Measurements from ENCODE around the gene MAP3K2. TPM values are rescaled to one million over a fixed set of nuclear protein-coding genes. Genes with fewer than 3 reads are reported as not detected.
"Not testable (repeated sequence)": the region's sequence is repeated elsewhere in the genome, so short reads cannot be mapped to it uniquely, and the experiment has no call there.

Gene MAP3K2
- polyA plus RNA-seq, 3 donors: 23.9 to 30.7 (median 25.1) TPM

- peak in 1 of 11 donors; percentile 53 for DNase-seq (ENCODE audit: extremely low read depth in 1 of 11, low read depth in 9 of 11, low spot score in 4 of 11)
Measured at GRCh38 chr2:127410871-127411652, 23.3 kb upstream of the MAP3K2 start.

- not testable (repeated sequence) for DNase-seq (ENCODE audit: extremely low read depth in 1 of 11, low read depth in 9 of 11, low spot score in 4 of 11)
Measured at GRCh38 chr2:127409716-127410115, 21.9 kb upstream of the MAP3K2 start.

GRCh38 chr2:127408807-127409099 lies 21.0 kb upstream of the MAP3K2 start:
- DNase-seq (ENCODE audit: extremely low read depth in 1 of 11, low read depth in 9 of 11, low spot score in 4 of 11): no peak

GRCh38 chr2:127408004-127408806 lies 20.4 kb upstream of the MAP3K2 start:
- DNase-seq (ENCODE audit: extremely low read depth in 1 of 11, low read depth in 9 of 11, low spot score in 4 of 11): peak in 10 of 11 donors; percentile 65 to 87 (median 82)

GRCh38 chr2:127407661-127408003 lies 19.9 kb upstream of the MAP3K2 start:
- no peak for DNase-seq (ENCODE audit: extremely low read depth in 1 of 11, low read depth in 9 of 11, low spot score in 4 of 11)

GRCh38 chr2:127407091-127407490 lies 19.3 kb upstream of the MAP3K2 start:
- DNase-seq (ENCODE audit: extremely low read depth in 1 of 11, low read depth in 9 of 11, low spot score in 4 of 11): no peak

GRCh38 chr2:127406454-127406853 lies 18.7 kb upstream of the MAP3K2 start:
- no peak for DNase-seq (ENCODE audit: extremely low read depth in 1 of 11, low read depth in 9 of 11, low spot score in 4 of 11)

GRCh38 chr2:127405255-127405610 lies 17.5 kb upstream of the MAP3K2 start:
- no peak for DNase-seq (ENCODE audit: extremely low read depth in 1 of 11, low read depth in 9 of 11, low spot score in 4 of 11)

- DNase-seq (ENCODE audit: extremely low read depth in 1 of 11, low read depth in 9 of 11, low spot score in 4 of 11): no peak
Measured at GRCh38 chr2:127404466-127405254, 16.9 kb upstream of the MAP3K2 start.

- DNase-seq (ENCODE audit: extremely low read depth in 1 of 11, low read depth in 9 of 11, low spot score in 4 of 11): no peak
Measured at GRCh38 chr2:127403460-127403859, 15.7 kb upstream of the MAP3K2 start.

- DNase-seq (ENCODE audit: extremely low read depth in 1 of 11, low read depth in 9 of 11, low spot score in 4 of 11): no peak
Measured at GRCh38 chr2:127401757-127402695, 14.3 kb upstream of the MAP3K2 start.

GRCh38 chr2:127400897-127401756 lies 13.4 kb upstream of the MAP3K2 start:
- DNase-seq (ENCODE audit: extremely low read depth in 1 of 11, low read depth in 9 of 11, low spot score in 4 of 11): no peak

GRCh38 chr2:127400533-127400896 lies 12.7 kb upstream of the MAP3K2 start:
- DNase-seq (ENCODE audit: extremely low read depth in 1 of 11, low read depth in 9 of 11, low spot score in 4 of 11): no peak

- DNase-seq (ENCODE audit: extremely low read depth in 1 of 11, low read depth in 9 of 11, low spot score in 4 of 11): no peak
Measured at GRCh38 chr2:127398239-127398590, 10.4 kb upstream of the MAP3K2 start.

GRCh38 chr2:127397568-127398238 lies 9.9 kb upstream of the MAP3K2 start:
- DNase-seq (ENCODE audit: extremely low read depth in 1 of 11, low read depth in 9 of 11, low spot score in 4 of 11): no peak

GRCh38 chr2:127394492-127394891 lies 6.7 kb upstream of the MAP3K2 start:
- no peak for DNase-seq (ENCODE audit: extremely low read depth in 1 of 11, low read depth in 9 of 11, low spot score in 4 of 11)

- DNase-seq (ENCODE audit: extremely low read depth in 1 of 11, low read depth in 9 of 11, low spot score in 4 of 11): no peak
Measured at GRCh38 chr2:127392828-127393578, 5.2 kb upstream of the MAP3K2 start.

Data from renal cortex interstitium (tissue), 11 donors.